PC-9 (cell line): ENCODE results near the gene RTKN. TPM values are rescaled to one million over a fixed set of nuclear protein-coding genes. Genes with fewer than 3 reads are reported as not detected.
"Not testable (repeated sequence)": the region's sequence is repeated elsewhere in the genome, so short reads cannot be mapped to it uniquely, and the experiment has no call there.

ENCODE experiments used
- BruUV-seq: library from RNA; stranded (reverse); fragments of 400-500 nt; replicated peaks from 2 replicates; lab custom pipeline; 2021; lab: Mats Ljungman, UMichigan
- CTCF ChIA-PET: fragments of 300-600 bp; sonication (Branson Sonifier 250); formaldehyde crosslinking; loops from one replicate; lab custom pipeline; 2022; ENCODE audit warnings: antibody characterized with exemption; lab: Charles Lee
- POLR2A ChIA-PET: fragments of 300-600 bp; sonication (Branson Sonifier 250); formaldehyde crosslinking; loops from one replicate; lab custom pipeline; 2022; ENCODE audit warnings: antibody characterized with exemption; ENCODE audit not compliant: unreplicated experiment; lab: Charles Lee
- DNase-seq, 2 experiments: peaks; one replicate each; pipeline versions ENCODE4 v3.0.0 to v3.0.0-alpha.2; 2015 to 2022; ENCODE audit warnings: mixed read lengths in 1 of 2
- H2AFZ ChIP-seq: fragments of 200-600 bp; sonication (generic); 2 replicates; pipeline ENCODE4 v1.8.1; 2017; ENCODE audit warnings: antibody characterized with exemption
- H3F3A ChIP-seq: fragments of 200-600 bp; sonication (generic); 2 replicates; pipeline ENCODE4 v1.8.1; 2017; ENCODE audit warnings: antibody characterized with exemption, mild to moderate bottlenecking, low read depth; ENCODE audit not compliant: insufficient read depth
- H3K27ac ChIP-seq: fragments of 200-600 bp; sonication (generic); 2 replicates; pipeline ENCODE4 v1.6.1; 2016; ENCODE audit warnings: mixed run types
- H3K27me3 ChIP-seq: fragments of 200-600 bp; sonication (generic); 2 replicates; pipeline ENCODE4 v1.6.1; 2016; ENCODE audit warnings: low read depth, mixed run types; ENCODE audit not compliant: insufficient read depth
- H3K36me3 ChIP-seq: fragments of 200-600 bp; sonication (generic); 2 replicates; pipeline ENCODE4 v1.6.1; 2016; ENCODE audit warnings: low read depth, mixed run types
- H3K4me1 ChIP-seq: fragments of 200-600 bp; sonication (generic); replicated peaks from 2 replicates; pipeline ENCODE4 v1.6.1; 2016; ENCODE audit warnings: mixed run types; ENCODE audit not compliant: insufficient read depth
- H3K4me2 ChIP-seq: fragments of 200-600 bp; sonication (generic); 2 replicates; pipeline ENCODE4 v1.6.1; 2017; ENCODE audit warnings: mixed run types
- H3K4me3 ChIP-seq: fragments of 200-600 bp; sonication (generic); 2 replicates; pipeline ENCODE4 v1.6.1; 2016; ENCODE audit warnings: mixed run types
- H3K79me2 ChIP-seq: fragments of 200-600 bp; sonication (generic); 2 replicates; pipeline ENCODE4 v1.6.1; 2017; ENCODE audit warnings: low read depth, mixed run types
- H3K9me2 ChIP-seq: fragments of 200-600 bp; sonication (generic); 2 replicates; pipeline ENCODE4 v1.8.1; 2017; ENCODE audit warnings: mild to moderate bottlenecking; ENCODE audit not compliant: insufficient read depth
- H3K9me3 ChIP-seq: fragments of 200-600 bp; sonication (generic); 2 replicates; pipeline ENCODE4 v1.8.1; 2016; ENCODE audit warnings: low read depth; ENCODE audit not compliant: insufficient read depth
- H4K20me1 ChIP-seq: fragments of 200-600 bp; sonication (generic); 2 replicates; pipeline ENCODE4 v1.8.1; 2017; ENCODE audit not compliant: insufficient read depth
- EZH2 ChIP-seq: fragments of 200-600 bp; sonication (generic); IDR thresholded peaks from 2 replicates; pipeline ENCODE4 v1.8.0; 2017; ENCODE audit warnings: antibody characterized with exemption, low read depth
- intact Hi-C: fragments of 100-400 bp; cut with micrococcal nuclease; formaldehyde crosslinking; loops from one replicate; pipeline ENCODE4 v1.10.0; 2022; ENCODE audit not compliant: unreplicated experiment
- total RNA-seq: library from RNA; stranded (reverse); gene quantifications from 2 replicates; pipeline ENCODE4 v1.2.3, GENCODE V29; 2021
- TF ChIP-seq, protein P1 (sequence below): fragments of 200-600 bp; sonication (generic); conservative IDR thresholded peaks from 2 replicates; pipeline ENCODE4 v1.6.1; 2017; ENCODE audit warnings: mixed run types, antibody characterized with exemption, mild to moderate bottlenecking, moderate library complexity

RTKN gene
- total RNA-seq, 1 experiment from 2014 or later = 58.9 TPM

DNA sequence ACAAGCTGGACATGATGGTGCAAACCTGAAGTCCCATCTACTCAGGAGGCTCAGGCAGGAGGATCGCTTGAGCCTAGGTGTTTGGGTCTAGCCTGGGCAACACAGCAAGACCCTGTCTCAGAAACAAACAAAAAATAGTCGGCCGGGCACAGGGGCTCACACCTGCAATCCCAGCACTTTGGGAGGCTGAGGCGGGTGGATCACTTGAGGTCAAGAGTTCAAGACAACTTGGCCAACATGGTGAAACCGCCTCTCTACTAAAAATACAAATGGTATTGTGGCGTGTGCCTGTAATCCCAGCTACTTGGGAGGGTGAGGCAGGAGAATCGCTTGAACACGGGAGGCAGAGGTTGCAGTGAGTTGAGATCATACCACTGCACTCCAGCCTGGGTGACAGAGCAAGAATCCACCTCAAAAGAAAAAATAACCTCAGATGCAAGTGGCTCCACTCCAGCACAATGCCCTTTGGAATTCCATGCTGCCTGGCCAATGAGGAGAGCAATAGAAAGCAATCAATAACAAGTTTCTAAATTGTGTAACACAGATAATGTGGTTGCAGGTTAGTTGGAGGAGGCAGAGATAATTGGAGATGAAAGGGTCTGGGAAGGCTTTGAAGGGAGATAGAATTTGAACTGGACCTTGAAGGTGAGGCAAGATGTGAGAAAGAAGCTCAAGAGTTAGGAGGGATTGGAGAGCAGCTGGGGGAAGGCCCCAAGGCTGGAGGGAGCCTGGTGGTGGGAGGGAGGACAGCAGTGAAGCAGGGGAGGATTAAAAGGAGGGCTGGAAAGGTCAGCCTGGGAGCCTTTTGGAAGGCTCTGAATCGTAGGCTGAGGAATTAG lies 47.1 kb upstream of the RTKN start:
- CTCF ChIA-PET = no interaction called here
- no TSS peak for BruUV-seq
- POLR2A ChIA-PET = interaction anchor here (0.6 kb wide), 1 partner anchor 310 kb away, joined by 5 read pairs; the partner anchor contains the start of gene MOB1A

DNA sequence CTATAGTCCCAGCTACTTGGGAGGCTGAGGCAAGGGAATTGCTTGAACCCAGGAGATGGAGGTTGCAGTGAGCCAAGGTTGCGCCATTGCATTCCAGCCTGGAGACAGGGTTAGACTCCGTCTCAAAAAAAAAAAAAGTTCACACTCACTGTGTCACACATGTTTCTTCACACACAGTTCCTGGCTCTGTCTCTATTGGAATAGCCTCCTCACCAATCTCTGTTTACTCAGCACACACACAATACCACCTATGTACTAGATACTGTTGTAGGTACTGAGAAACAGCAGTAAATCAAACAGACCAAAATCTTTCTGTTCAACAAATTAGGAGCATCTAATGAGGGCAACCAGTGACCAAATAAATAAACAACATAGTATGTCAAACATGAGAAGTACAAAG lies 44.4 kb upstream of the RTKN start:
- intact Hi-C loops = loop anchor here (10.0 kb wide), 1 partner anchor 169 kb away; the partner anchor contains the start of gene SEMA4F
- Histone ChIP-seq H4K20me1 (no peaks in the 10 kb centered on the region), H3K4me3 (no peak overlapping the region), H3F3A (peaks cover 15% of the 10 kb centered on the region), H3K4me2 (no peak overlapping the region), H3K4me1 (peaks cover 19% of the 10 kb centered on the region), H3K9me3 (no peaks in the 10 kb centered on the region), H3K36me3 (no peaks in the 10 kb centered on the region), H3K79me2 (peaks cover 27% of the 10 kb centered on the region), H3K27me3 (no peaks in the 10 kb centered on the region), H3K27ac (no peak overlapping the region), H2AFZ (no peak overlapping the region), H3K9me2 (no peaks in the 10 kb centered on the region)
- POLR2A ChIA-PET = no interaction called here
- no peak for TF ChIP-seq EZH2
- TF ChIP-seq, protein P1, sequence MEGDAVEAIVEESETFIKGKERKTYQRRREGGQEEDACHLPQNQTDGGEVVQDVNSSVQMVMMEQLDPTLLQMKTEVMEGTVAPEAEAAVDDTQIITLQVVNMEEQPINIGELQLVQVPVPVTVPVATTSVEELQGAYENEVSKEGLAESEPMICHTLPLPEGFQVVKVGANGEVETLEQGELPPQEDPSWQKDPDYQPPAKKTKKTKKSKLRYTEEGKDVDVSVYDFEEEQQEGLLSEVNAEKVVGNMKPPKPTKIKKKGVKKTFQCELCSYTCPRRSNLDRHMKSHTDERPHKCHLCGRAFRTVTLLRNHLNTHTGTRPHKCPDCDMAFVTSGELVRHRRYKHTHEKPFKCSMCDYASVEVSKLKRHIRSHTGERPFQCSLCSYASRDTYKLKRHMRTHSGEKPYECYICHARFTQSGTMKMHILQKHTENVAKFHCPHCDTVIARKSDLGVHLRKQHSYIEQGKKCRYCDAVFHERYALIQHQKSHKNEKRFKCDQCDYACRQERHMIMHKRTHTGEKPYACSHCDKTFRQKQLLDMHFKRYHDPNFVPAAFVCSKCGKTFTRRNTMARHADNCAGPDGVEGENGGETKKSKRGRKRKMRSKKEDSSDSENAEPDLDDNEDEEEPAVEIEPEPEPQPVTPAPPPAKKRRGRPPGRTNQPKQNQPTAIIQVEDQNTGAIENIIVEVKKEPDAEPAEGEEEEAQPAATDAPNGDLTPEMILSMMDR = no peak
- peak in 1 of 2 experiments; percentile 20 for DNase-seq
- no TSS peak for BruUV-seq
- CTCF ChIA-PET = interaction anchor here (0.7 kb wide), 1 partner anchor 25 kb away, joined by 4 read pairs; no protein-coding TSS in a partner anchor

More for the DNA sequence above, 47.1 kb upstream of the RTKN start:
- peaks cover 12% of the 10 kb centered on the region; the same call in 1 of the 2 replicates for H3K4me1 ChIP-seq
- H3K27me3 ChIP-seq = no peaks in the 10 kb centered on the region
- H2AFZ ChIP-seq = no peak overlapping the region
- H3F3A ChIP-seq = peaks cover 15% of the 10 kb centered on the region
- DNase-seq = no peak
- no peaks in the 10 kb centered on the region for H3K9me2 ChIP-seq
- TF ChIP-seq EZH2 = no peak
- TF ChIP-seq, protein P1 = no peak
- intact Hi-C loops = loop anchor here (10.0 kb wide), 1 partner anchor 166 kb away; the partner anchor contains the start of gene SEMA4F
- 0 out of 2 replicates have a peak overlapping the region, but pooled peaks have one; percentile 15 for H3K4me2 ChIP-seq
- no peaks in the 10 kb centered on the region for H3K36me3 ChIP-seq
- H3K79me2 ChIP-seq = peaks cover 8% of the 10 kb centered on the region; the same call in 1 of the 2 replicates
- H4K20me1 ChIP-seq = no peaks in the 10 kb centered on the region
- no peak overlapping the region for H3K27ac ChIP-seq
- no peaks in the 10 kb centered on the region for H3K9me3 ChIP-seq
- no peak overlapping the region for H3K4me3 ChIP-seq

DNA sequence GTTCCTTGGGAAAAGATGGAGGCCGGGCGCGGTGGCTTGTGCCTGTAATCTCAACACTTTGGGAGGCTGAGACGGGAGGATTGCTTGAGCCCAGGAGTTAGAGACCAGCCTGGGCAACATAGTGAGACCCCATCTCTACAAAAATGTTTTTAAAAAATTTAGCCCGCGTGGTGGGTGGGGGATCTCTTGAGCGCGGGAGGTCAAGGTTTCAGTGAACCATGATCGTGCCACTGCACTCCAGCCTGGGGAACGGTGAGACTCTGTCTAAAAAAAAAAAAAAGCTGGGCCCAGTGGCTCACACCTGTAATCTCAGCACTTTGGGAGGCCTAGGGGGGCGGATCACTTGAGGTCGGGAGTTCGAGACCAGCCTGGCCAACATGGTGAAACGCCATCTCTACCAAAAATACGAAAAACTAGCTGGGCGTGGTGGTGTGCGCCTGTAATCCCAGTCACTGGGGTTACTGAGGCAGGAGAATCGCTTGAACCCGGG lies 42.0 kb upstream of the RTKN start:
- H3K79me2 ChIP-seq = peaks cover 37% of the 10 kb centered on the region
- H3K9me3 ChIP-seq, H3K27me3 ChIP-seq, H3K27ac ChIP-seq, H4K20me1 ChIP-seq, POLR2A ChIA-PET, H3K9me2 ChIP-seq, BruUV-seq: not testable (repeated sequence)
- H2AFZ ChIP-seq = peak overlapping the region; percentile 94
- peaks cover 22% of the 10 kb centered on the region for H3F3A ChIP-seq
- CTCF ChIA-PET = interaction anchor here (0.5 to 2.0 kb wide), 3 partner anchors 14 to 104 kb away, joined by 3 to 7 read pairs (median 4); partner anchors contain the start of genes AUP1 and HTRA2
- intact Hi-C loops = loop anchor here (1.0 to 10.0 kb wide), 6 partner anchors 24 to 171 kb away; partner anchors contain the start of genes AUP1, HTRA2, INO80B and PCGF1
- peak in 1 of 2 experiments; percentile 19 for DNase-seq
- H3K36me3 ChIP-seq = peaks cover 12% of the 10 kb centered on the region
- H3K4me2 ChIP-seq = peak overlapping the region; percentile 89
- peaks cover 25% of the 10 kb centered on the region for H3K4me1 ChIP-seq
- H3K4me3 ChIP-seq = peak overlapping the region; percentile 92
